Activated naive CD4-positive, alpha-beta T cell treated with Interleukin-2 at 50 U/mL for 16 hours (primary cell): Measurements from ENCODE around the gene SUN1.
"Not testable (repeated sequence)": the region's sequence is repeated elsewhere in the genome, so short reads cannot be mapped to it uniquely, and the experiment has no call there.

Experiments
- DNase-seq: peaks from one replicate; pipeline ENCODE4 v3.0.0-alpha.2; 2020

The SUN1 gene

GRCh38 chr7:857661-858060, 25.4 kb downstream of the SUN1 start:
- DNase-seq = no peak

- DNase-seq = no peak
These were observed 27.2 kb downstream of the SUN1 start for GRCh38 chr7:859359-860030.

- DNase-seq = no peak
These were observed 27.9 kb downstream of the SUN1 start for GRCh38 chr7:860149-860548.

GRCh38 chr7:861222-861621, 28.9 kb downstream of the SUN1 start:
- DNase-seq = no peak

GRCh38 chr7:862157-862556, 29.9 kb downstream of the SUN1 start:
- DNase-seq = no peak

- DNase-seq = no peak
These were observed 30.8 kb downstream of the SUN1 start for GRCh38 chr7:863106-863505.

GRCh38 chr7:865921-866320, 33.6 kb downstream of the SUN1 start:
- DNase-seq = no peak

GRCh38 chr7:867001-867405, 34.7 kb downstream of the SUN1 start:
- no peak for DNase-seq

- DNase-seq = no peak
These were observed 35.3 kb downstream of the SUN1 start for GRCh38 chr7:867406-868188.

- DNase-seq = no peak
These were observed 35.9 kb downstream of the SUN1 start for GRCh38 chr7:868189-868486.

- DNase-seq = no peak
These were observed 37.1 kb downstream of the SUN1 start for GRCh38 chr7:869348-869747.

GRCh38 chr7:871900-872537, 39.7 kb downstream of the SUN1 start:
- DNase-seq = no peak

- not testable (repeated sequence) for DNase-seq
These were observed 40.4 kb downstream of the SUN1 start for GRCh38 chr7:872685-873084.

GRCh38 chr7:873367-874002, 41.2 kb downstream of the SUN1 start:
- peak; percentile 74 for DNase-seq

GRCh38 chr7:874031-874749, 41.9 kb downstream of the SUN1 start:
- no peak for DNase-seq

- DNase-seq = no peak
These were observed 42.8 kb downstream of the SUN1 start for GRCh38 chr7:875051-875450.

GRCh38 chr7:875476-876076, 43.3 kb downstream of the SUN1 start:
- no peak for DNase-seq

- peak; percentile 95 for DNase-seq
These were observed 44.0 kb downstream of the SUN1 start, which contains the start of gene GET4 for GRCh38 chr7:876077-876971. Gene GET4 (plus strand): TSS chr7:876554. CDS start chr7:876646, 92 bp downstream.

GRCh38 chr7:876972-877311, 44.7 kb downstream of the SUN1 start:
- no peak for DNase-seq

- no peak for DNase-seq
These were observed 45.3 kb downstream of the SUN1 start for GRCh38 chr7:877312-878232.
